PFSK-1 (cell line): Measurements from ENCODE around the gene CREM.

Experiments
- FOXP2 ChIP-seq: optimal IDR thresholded peaks from 2 replicates; pipeline ENCODE3; 2011; ENCODE audit warnings: borderline replicate concordance, control low read depth, inconsistent platforms; ENCODE audit not compliant: insufficient read depth; ENCODE audit errors: extremely low read length, extremely low read depth
- POLR2AphosphoS5 ChIP-seq: IDR thresholded peaks from 2 replicates; pipeline ENCODE4 v1.6.1; 2012; ENCODE audit warnings: low read depth, mild to moderate bottlenecking, control low read depth, low read length, moderate library complexity
- SIN3A ChIP-seq: IDR thresholded peaks from 2 replicates; pipeline ENCODE4 v1.6.1; 2012; ENCODE audit warnings: mild to moderate bottlenecking, low read length, moderate library complexity, borderline replicate concordance; ENCODE audit not compliant: insufficient read depth
- TAF1 ChIP-seq: IDR thresholded peaks from 2 replicates; pipeline ENCODE4 v1.6.1; 2012; ENCODE audit warnings: low read length, control low read depth, borderline replicate concordance; ENCODE audit not compliant: insufficient read depth
- TF ChIP-seq, protein P1 (sequence below), 2 experiments: IDR thresholded peaks; 2 replicates each; pipeline versions ENCODE4 v1.6.1 to v1.8.0; 2011 to 2012; ENCODE audit warnings: low read depth in 2 of 2, low read length in 2 of 2, control low read depth in 1 of 2, inconsistent platforms in 1 of 2, mild to moderate bottlenecking in 1 of 2, moderate library complexity in 1 of 2; ENCODE audit not compliant: insufficient read depth in 1 of 2

Gene CREM

DNA sequence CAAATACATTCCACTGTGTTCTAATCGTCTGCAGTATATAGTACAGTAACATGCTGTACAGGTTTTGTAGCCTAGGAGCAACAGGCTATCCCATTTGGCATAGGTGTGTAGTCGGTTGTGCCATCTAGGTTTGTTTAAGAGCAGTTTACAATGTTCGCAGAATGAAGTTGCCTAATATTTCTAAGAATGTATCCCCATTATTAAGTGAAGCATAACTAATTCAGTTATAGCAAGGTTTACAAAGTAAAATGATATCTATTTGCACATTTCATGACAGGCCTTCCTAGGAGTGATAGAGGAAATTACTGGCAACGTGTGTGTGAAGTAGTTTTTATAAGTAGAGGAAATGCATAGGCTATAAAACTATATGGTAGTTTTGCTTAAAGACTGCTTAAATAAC, 4.0 kb downstream of the CREM start:
- TF ChIP-seq, protein P1, sequence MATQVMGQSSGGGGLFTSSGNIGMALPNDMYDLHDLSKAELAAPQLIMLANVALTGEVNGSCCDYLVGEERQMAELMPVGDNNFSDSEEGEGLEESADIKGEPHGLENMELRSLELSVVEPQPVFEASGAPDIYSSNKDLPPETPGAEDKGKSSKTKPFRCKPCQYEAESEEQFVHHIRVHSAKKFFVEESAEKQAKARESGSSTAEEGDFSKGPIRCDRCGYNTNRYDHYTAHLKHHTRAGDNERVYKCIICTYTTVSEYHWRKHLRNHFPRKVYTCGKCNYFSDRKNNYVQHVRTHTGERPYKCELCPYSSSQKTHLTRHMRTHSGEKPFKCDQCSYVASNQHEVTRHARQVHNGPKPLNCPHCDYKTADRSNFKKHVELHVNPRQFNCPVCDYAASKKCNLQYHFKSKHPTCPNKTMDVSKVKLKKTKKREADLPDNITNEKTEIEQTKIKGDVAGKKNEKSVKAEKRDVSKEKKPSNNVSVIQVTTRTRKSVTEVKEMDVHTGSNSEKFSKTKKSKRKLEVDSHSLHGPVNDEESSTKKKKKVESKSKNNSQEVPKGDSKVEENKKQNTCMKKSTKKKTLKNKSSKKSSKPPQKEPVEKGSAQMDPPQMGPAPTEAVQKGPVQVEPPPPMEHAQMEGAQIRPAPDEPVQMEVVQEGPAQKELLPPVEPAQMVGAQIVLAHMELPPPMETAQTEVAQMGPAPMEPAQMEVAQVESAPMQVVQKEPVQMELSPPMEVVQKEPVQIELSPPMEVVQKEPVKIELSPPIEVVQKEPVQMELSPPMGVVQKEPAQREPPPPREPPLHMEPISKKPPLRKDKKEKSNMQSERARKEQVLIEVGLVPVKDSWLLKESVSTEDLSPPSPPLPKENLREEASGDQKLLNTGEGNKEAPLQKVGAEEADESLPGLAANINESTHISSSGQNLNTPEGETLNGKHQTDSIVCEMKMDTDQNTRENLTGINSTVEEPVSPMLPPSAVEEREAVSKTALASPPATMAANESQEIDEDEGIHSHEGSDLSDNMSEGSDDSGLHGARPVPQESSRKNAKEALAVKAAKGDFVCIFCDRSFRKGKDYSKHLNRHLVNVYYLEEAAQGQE (IDR thresholded peaks at IDR 0.05; ENCODE audit: insufficient read depth in 1 of 2, low read depth in 2 of 2, low read length in 2 of 2): no peak

DNA sequence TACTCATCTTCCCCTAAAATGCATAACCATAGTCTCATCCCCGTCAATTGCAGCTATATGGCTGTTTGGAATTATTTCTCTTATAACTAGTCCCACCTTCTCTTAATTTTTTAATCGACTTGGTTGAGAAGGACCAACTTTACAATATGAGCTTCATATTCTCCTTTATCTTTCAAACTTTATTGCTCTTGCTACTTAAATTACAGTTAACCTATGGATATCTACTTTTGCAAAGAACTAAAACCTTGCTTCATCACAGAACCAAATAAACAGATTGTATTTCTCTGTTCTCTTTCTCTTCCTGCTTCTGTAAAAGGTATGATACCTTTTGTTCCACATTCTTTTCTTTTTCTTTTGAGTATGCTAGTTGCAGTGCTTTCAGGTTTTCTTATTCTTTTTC, 6.1 kb downstream of the CREM start:
- TF ChIP-seq POLR2AphosphoS5 (no peak), SIN3A (no peak), TAF1 (no peak), FOXP2 (no peak)
- TF ChIP-seq, protein P1 (IDR thresholded peaks at IDR 0.05; ENCODE audit: insufficient read depth in 1 of 2, low read depth in 2 of 2, low read length in 2 of 2): no peak

DNA sequence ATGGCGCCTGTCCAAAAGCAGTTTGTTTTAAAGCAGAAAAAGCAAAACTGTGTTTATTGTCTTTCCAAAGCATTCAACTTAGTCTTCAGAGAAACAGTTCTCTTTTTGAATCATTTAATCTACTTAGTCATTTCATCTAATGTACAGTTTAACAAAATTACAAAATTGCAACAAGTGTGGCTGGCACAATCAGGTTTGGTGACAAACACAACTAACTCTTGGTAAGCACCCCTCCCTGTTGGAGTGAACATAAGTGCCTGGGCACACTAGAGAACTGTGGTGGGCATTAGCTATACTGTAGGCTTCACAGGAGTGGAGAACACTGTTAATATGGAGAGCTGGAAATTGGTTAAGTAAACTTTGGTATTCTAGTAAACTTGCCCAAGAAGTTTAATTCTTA, 6.9 kb downstream of the CREM start:
- TF ChIP-seq POLR2AphosphoS5 (no peak), SIN3A (no peak), FOXP2 (no peak), TAF1 (no peak)
- TF ChIP-seq, protein P1 (IDR thresholded peaks at IDR 0.05; ENCODE audit: insufficient read depth in 1 of 2, low read depth in 2 of 2, low read length in 2 of 2): no peak

DNA sequence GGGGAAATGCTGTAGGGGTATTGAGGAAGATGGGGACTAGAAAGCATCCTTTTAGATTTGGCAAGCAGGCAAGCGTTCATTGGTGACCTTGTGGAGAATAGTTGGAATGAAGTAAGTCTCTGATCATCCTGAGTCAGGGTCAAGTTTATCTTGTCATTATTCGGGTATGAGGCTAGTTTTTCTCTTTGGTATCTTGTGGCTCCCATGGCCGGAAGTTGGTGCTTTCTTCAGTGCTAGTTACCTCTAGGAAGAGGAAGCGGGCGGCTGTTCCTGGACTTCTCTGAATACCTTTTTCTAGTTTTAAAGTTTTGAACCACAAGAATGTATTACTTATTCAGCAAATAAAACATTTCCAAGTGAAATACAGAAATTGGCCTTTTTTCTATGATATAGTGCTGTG, 9.2 kb downstream of the CREM start:
- TF ChIP-seq SIN3A (no peak), POLR2AphosphoS5 (no peak), TAF1 (no peak)

DNA sequence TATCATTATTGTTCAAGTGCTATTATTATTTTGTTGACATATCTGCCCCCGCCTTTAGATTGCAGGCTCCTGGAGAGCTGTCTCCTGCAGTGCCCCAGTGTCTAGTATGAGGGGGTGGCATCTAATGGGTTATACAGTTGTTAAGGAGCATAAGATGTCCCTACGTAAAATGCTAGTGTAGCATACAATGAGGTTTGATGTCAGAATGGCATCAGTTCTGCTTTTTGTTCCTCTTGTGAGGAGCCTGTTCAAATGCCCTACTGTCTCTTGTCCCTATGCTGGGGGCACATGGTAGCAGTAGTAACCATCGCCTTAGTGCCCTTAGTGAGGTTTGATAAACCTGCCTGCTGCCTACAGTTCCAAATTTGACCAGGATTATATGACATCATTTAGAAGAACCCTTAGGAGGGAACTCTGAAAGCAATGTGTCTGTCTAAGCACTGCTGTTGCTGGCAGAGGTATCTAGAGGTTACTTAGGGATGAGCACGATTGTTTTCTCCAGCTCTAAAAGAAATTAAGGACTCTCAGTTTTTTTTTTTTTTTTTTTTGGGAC, 9.7 kb downstream of the CREM start:
- TF ChIP-seq, protein P1 (IDR thresholded peaks at IDR 0.05; ENCODE audit: insufficient read depth in 1 of 2, low read depth in 2 of 2, low read length in 2 of 2): no peak
- TF ChIP-seq POLR2AphosphoS5: no peak
- TF ChIP-seq SIN3A: no peak
- TF ChIP-seq TAF1: no peak
- no peak for TF ChIP-seq FOXP2
